ENCODE measurements around the gene TM9SF1.

DNA sequence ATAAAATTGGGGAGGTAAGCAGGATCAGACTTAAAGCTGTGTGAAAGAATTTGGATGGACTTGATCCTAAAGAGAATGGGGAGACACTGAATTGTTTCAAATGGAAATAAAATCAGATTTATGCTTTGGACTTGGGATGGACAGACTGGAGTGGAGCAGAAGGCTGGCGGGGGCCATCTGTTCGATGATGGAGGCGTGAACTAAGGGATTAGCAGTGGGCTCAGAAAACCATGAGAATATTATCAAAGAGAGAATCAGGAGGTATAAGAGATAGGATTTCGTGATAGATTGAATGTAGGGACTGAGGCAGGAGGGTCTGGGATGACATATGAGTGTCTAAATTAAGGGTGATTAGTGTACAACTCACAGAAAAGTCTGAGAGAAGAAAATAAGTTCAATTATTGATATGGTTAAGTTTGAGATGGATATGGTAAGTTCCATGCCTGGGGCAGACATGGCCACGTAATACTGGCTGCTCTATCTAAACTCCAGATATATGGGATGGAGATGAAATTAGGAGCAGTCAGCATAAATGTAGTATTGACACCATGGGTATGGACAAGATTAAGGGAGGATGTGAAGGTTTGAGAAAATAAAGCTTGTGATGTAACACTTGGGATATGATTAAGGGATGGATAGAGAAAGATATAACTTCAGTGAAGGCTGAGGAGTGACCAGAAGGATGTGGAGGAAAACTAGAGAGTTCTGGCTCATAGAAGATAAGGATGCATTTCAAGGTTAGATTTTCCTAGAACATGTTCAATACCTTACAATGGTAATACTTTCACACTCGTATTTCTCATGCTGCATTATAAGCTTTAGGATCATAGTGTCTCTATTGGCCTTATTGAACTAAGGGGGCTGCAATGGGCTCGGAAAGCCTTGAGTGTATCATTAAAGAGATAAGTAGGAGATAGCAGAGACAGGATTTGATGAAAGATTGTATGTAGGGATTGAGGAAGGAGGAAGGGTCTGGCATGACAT lies 9.2 kb upstream of the TM9SF1 start:
- TF ChIP-seq GATA2 (IDR thresholded peaks at IDR 0.05; ENCODE audit: low read depth, low read length), result no peak
- TF ChIP-seq GATA3 (IDR thresholded peaks at IDR 0.05; ENCODE audit: low read depth, low read length), result no peak
